Astrocyte (in vitro differentiated cells and primary cell): ENCODE results near the gene KRT72. TPM values are rescaled to one million over a fixed set of nuclear protein-coding genes. Genes with fewer than 3 reads are reported as not detected.

ENCODE experiments used
- DNase-seq: peaks from one replicate; pipeline ENCODE4 v3.0.0-alpha.2; 2010; ENCODE audit warnings: low read depth
- FAIRE-seq: peaks from 2 replicates; lab custom pipeline; 2011; peaks lifted over from hg19 to GRCh38; lab: Jason Lieb, UNC
- H2AFZ ChIP-seq: 2 replicates; pipeline ENCODE4 v1.6.0; 2012; ENCODE audit warnings: low read depth, low read length, inconsistent platforms
- H3K27ac ChIP-seq: 2 replicates; pipeline ENCODE4 v1.5.1; 2011; ENCODE audit warnings: low read depth, low read length, inconsistent platforms
- H3K27me3 ChIP-seq: 2 replicates; pipeline ENCODE4 v1.6.0; 2011; ENCODE audit warnings: low read length, inconsistent platforms; ENCODE audit not compliant: insufficient read depth
- H3K36me3 ChIP-seq: 2 replicates; pipeline ENCODE4 v1.5.1; 2011; ENCODE audit warnings: low read length, inconsistent platforms; ENCODE audit not compliant: insufficient read depth
- H3K4me1 ChIP-seq: 2 replicates; pipeline ENCODE4 v1.5.1; 2011; ENCODE audit warnings: low read length, inconsistent platforms; ENCODE audit not compliant: insufficient read depth
- H3K4me2 ChIP-seq: 2 replicates; pipeline ENCODE4 v1.6.0; 2012; ENCODE audit warnings: low read length, inconsistent platforms
- H3K4me3 ChIP-seq: 2 replicates; pipeline ENCODE4 v1.5.1; 2011; ENCODE audit warnings: low read depth, mild to moderate bottlenecking, low read length, inconsistent platforms; ENCODE audit not compliant: insufficient read depth
- H3K79me2 ChIP-seq: 2 replicates; pipeline ENCODE4 v1.6.0; 2012; ENCODE audit warnings: mild to moderate bottlenecking, low read length, inconsistent platforms; ENCODE audit not compliant: insufficient read depth
- H3K9ac ChIP-seq: 2 replicates; pipeline ENCODE4 v1.6.0; 2012; ENCODE audit warnings: mild to moderate bottlenecking, low read length, inconsistent platforms
- H3K9me3 ChIP-seq: 2 replicates; pipeline ENCODE4 v1.5.1; 2012; ENCODE audit warnings: low read depth, mild to moderate bottlenecking, low read length, inconsistent platforms; ENCODE audit not compliant: insufficient read depth
- H4K20me1 ChIP-seq: 2 replicates; pipeline ENCODE4 v1.6.0; 2012; ENCODE audit warnings: low read length, inconsistent platforms; ENCODE audit not compliant: insufficient read depth
- H3K27ac Mint-ChIP-seq: one replicate; pipeline ENCODE4 v1.8.0; 2021; ENCODE audit warnings: mild to moderate bottlenecking, mixed read lengths; ENCODE audit not compliant: unreplicated experiment
- H3K27me3 Mint-ChIP-seq: one replicate; pipeline ENCODE4 v1.8.0; 2021; ENCODE audit warnings: low read depth, mixed read lengths; ENCODE audit not compliant: unreplicated experiment
- H3K36me3 Mint-ChIP-seq: one replicate; pipeline ENCODE4 v1.8.0; 2021; ENCODE audit warnings: low read depth, mixed read lengths; ENCODE audit not compliant: unreplicated experiment
- H3K4me1 Mint-ChIP-seq: one replicate; pipeline ENCODE4 v1.8.0; 2021; ENCODE audit warnings: low read depth, mixed read lengths; ENCODE audit not compliant: unreplicated experiment
- H3K4me3 Mint-ChIP-seq: one replicate; pipeline ENCODE4 v1.8.0; 2021; ENCODE audit warnings: mild to moderate bottlenecking, moderate library complexity, mixed read lengths; ENCODE audit not compliant: unreplicated experiment
- H3K9me3 Mint-ChIP-seq: one replicate; pipeline ENCODE4 v1.8.0; 2021; ENCODE audit warnings: mild to moderate bottlenecking, mixed read lengths; ENCODE audit not compliant: unreplicated experiment
- EZH2 ChIP-seq: IDR thresholded peaks from 2 replicates; pipeline ENCODE4 v1.6.1; 2012; ENCODE audit warnings: mild to moderate bottlenecking, low read length, inconsistent platforms; ENCODE audit not compliant: insufficient read depth
- total RNA-seq: library from RNA; stranded (reverse); gene quantifications from 2 replicates; pipeline ENCODE4 v1.2.1, GENCODE V29; 2021
- TF ChIP-seq, protein P1 (sequence below): IDR thresholded peaks from 2 replicates; pipeline ENCODE4 v1.5.1; 2011; ENCODE audit warnings: low read depth, mild to moderate bottlenecking, inconsistent platforms, low read length, moderate library complexity; ENCODE audit not compliant: insufficient read depth

Gene KRT72
- total RNA-seq, 1 donor from 2014 or later, result not detected

DNA sequence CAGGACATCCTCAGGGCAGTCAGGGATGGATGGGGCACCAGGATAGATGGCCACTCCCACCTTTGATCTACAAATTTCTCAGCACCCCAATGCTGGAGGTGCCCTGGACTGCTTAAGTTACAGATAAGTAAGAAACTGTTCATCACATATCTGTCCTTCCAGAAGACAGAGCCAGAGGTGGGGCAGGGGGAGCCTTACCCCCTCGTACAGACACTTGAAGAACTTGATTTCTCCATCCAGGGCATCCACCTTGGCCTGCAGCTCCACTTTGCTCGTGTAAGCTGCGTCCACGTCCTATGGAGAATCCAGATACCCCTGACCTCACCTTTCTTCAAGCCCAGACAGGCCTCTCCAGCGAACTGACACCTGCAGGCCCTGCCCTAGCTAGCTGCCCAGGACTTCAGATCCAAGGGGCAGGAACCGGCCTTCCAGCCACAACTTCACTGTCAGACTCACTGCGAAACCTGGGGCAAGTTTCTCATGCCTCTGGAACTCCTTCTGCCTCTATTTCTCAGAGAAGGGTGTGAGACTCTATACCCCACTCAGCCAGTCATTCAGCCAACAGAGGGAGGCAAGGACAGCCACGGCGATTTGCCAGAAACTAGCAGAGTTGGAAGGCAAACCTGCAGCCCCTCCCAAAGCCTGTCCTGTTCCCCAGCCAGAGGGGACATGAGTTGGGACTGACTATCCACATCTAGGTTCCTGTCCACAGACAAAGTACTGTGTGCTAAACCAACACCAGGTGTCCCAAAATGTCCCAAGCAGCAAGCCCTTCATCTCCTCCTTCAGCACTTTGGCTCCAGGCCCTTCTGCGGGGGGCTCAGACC lies 13.3 kb upstream of the KRT72 start:
- FAIRE-seq (no peak), DNase-seq (no peak)
- H3K27ac Mint-ChIP-seq, result no peak overlapping the region
- Histone ChIP-seq H2AFZ (no peak overlapping the region), H4K20me1 (no peaks in the 10 kb centered on the region), H3K4me3 (no peak overlapping the region), H3K36me3 (no peaks in the 10 kb centered on the region), H3K4me2 (no peak overlapping the region), H3K9me3 (no peaks in the 10 kb centered on the region), H3K27me3 (peaks cover 8% of the 10 kb centered on the region), H3K4me1 (no peaks in the 10 kb centered on the region), H3K9ac (no peak overlapping the region), H3K79me2 (no peaks in the 10 kb centered on the region), H3K27ac (no peak overlapping the region)
- no peaks in the 10 kb centered on the region for H3K9me3 Mint-ChIP-seq
- H3K36me3 Mint-ChIP-seq, result peaks cover 2% of the 10 kb centered on the region
- H3K4me3 Mint-ChIP-seq, result no peak overlapping the region
- H3K27me3 Mint-ChIP-seq, result peaks cover 79% of the 10 kb centered on the region
- peaks cover 6% of the 10 kb centered on the region for H3K4me1 Mint-ChIP-seq
- TF ChIP-seq, protein P1, sequence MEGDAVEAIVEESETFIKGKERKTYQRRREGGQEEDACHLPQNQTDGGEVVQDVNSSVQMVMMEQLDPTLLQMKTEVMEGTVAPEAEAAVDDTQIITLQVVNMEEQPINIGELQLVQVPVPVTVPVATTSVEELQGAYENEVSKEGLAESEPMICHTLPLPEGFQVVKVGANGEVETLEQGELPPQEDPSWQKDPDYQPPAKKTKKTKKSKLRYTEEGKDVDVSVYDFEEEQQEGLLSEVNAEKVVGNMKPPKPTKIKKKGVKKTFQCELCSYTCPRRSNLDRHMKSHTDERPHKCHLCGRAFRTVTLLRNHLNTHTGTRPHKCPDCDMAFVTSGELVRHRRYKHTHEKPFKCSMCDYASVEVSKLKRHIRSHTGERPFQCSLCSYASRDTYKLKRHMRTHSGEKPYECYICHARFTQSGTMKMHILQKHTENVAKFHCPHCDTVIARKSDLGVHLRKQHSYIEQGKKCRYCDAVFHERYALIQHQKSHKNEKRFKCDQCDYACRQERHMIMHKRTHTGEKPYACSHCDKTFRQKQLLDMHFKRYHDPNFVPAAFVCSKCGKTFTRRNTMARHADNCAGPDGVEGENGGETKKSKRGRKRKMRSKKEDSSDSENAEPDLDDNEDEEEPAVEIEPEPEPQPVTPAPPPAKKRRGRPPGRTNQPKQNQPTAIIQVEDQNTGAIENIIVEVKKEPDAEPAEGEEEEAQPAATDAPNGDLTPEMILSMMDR, result no peak
- TF ChIP-seq EZH2, result no peak

DNA sequence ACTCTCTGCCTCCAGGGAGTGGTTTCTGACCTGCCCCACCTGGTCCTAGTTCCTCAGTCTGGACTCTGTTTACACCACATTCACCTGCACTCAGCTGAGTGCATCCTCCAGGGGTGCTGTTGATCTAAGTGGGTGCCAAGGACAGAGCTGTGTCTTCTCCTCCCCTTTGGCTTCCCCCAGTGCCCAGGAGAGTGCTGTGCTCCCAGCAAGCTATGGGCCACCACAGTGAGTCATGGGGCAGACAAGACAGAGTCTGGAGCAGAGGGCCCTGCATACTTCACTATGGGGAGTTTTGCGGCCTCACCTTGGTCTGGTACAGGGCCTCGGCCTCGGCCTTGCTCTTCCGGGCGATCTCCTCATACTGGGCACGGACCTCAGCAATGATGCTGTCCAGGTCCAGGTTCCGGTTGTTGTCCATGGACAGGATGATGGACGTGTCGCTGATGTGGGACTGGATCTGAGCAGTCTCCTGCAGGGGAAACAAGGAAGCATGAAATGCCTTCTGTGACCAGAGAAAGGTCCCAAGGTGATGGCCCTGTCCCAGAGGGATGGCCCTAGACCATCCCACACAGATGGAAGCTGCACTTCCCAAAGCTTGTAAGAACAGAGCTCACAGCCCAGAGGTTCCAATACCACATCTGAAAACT lies 12.2 kb upstream of the KRT72 start:
- Histone ChIP-seq H3K9ac (no peak overlapping the region), H4K20me1 (no peaks in the 10 kb centered on the region), H3K9me3 (no peaks in the 10 kb centered on the region), H2AFZ (no peak overlapping the region), H3K4me1 (no peaks in the 10 kb centered on the region), H3K27me3 (peaks cover 13% of the 10 kb centered on the region), H3K36me3 (no peaks in the 10 kb centered on the region), H3K4me2 (no peak overlapping the region), H3K27ac (no peak overlapping the region), H3K4me3 (no peak overlapping the region), H3K79me2 (no peaks in the 10 kb centered on the region)
- Mint-ChIP-seq H3K27ac (no peak overlapping the region), H3K4me1 (peaks cover 6% of the 10 kb centered on the region), H3K9me3 (no peaks in the 10 kb centered on the region), H3K4me3 (no peak overlapping the region), H3K36me3 (peaks cover 2% of the 10 kb centered on the region), H3K27me3 (peaks cover 81% of the 10 kb centered on the region)
- DNase-seq (no peak), FAIRE-seq (no peak)
- TF ChIP-seq EZH2, result no peak
- TF ChIP-seq, protein P1, result no peak
